Measurements from ENCODE around the gene CTNNA3.
"Not testable (repeated sequence)": the region's sequence is repeated elsewhere in the genome, so short reads cannot be mapped to it uniquely, and the experiment has no call there.

Gene CTNNA3

GRCh38 chr10:67602268-67602950 lies 93.6 kb downstream of the CTNNA3 start:
- DNase-seq (ENCODE audit: low read depth in 2 of 2): peak; percentile 94

GRCh38 chr10:67599597-67599996 lies 96.4 kb downstream of the CTNNA3 start:
- DNase-seq (ENCODE audit: low read depth in 2 of 2): no peak

GRCh38 chr10:67596641-67597040 lies 99.4 kb downstream of the CTNNA3 start:
- DNase-seq (ENCODE audit: low read depth in 2 of 2): no peak

- DNase-seq (ENCODE audit: low read depth in 2 of 2): no peak
Observed at GRCh38 chr10:67587771-67588170, 108.2 kb downstream of the CTNNA3 start.

- DNase-seq (ENCODE audit: low read depth in 2 of 2): no peak
Observed at GRCh38 chr10:67575532-67575931, 120.5 kb downstream of the CTNNA3 start.

- DNase-seq (ENCODE audit: low read depth in 2 of 2): no peak
Observed at GRCh38 chr10:67573484-67573883, 122.5 kb downstream of the CTNNA3 start.

- no peak for DNase-seq (ENCODE audit: low read depth in 2 of 2)
Observed at GRCh38 chr10:67571503-67571902, 124.5 kb downstream of the CTNNA3 start.

GRCh38 chr10:67558311-67558710 lies 137.7 kb downstream of the CTNNA3 start:
- DNase-seq (ENCODE audit: low read depth in 2 of 2): not testable (repeated sequence)

- no peak for DNase-seq (ENCODE audit: low read depth in 2 of 2)
Observed at GRCh38 chr10:67553254-67553653, 142.7 kb downstream of the CTNNA3 start.

GRCh38 chr10:67550838-67551402 lies 145.1 kb downstream of the CTNNA3 start:
- DNase-seq (ENCODE audit: low read depth in 2 of 2): no peak

- no peak for DNase-seq (ENCODE audit: low read depth in 2 of 2)
Observed at GRCh38 chr10:67550046-67550445, 145.9 kb downstream of the CTNNA3 start.

- no peak for DNase-seq (ENCODE audit: low read depth in 2 of 2)
Observed at GRCh38 chr10:67549390-67549789, 146.6 kb downstream of the CTNNA3 start.

GRCh38 chr10:67541411-67541810 lies 154.6 kb downstream of the CTNNA3 start:
- no peak for DNase-seq (ENCODE audit: low read depth in 2 of 2)

GRCh38 chr10:67539312-67539711 lies 156.7 kb downstream of the CTNNA3 start:
- no peak for DNase-seq (ENCODE audit: low read depth in 2 of 2)

GRCh38 chr10:67537906-67538305 lies 158.1 kb downstream of the CTNNA3 start:
- no peak for DNase-seq (ENCODE audit: low read depth in 2 of 2)

GRCh38 chr10:67533376-67533775 lies 162.6 kb downstream of the CTNNA3 start:
- no peak for DNase-seq (ENCODE audit: low read depth in 2 of 2)

GRCh38 chr10:67530990-67531389 lies 165.0 kb downstream of the CTNNA3 start:
- DNase-seq (ENCODE audit: low read depth in 2 of 2): not testable (repeated sequence)

- no peak for DNase-seq (ENCODE audit: low read depth in 2 of 2)
Observed at GRCh38 chr10:67527351-67527750, 168.6 kb downstream of the CTNNA3 start.

- no peak for DNase-seq (ENCODE audit: low read depth in 2 of 2)
Observed at GRCh38 chr10:67521546-67521945, 174.4 kb downstream of the CTNNA3 start.

- peak; percentile 20 for DNase-seq (ENCODE audit: low read depth in 2 of 2)
Observed at GRCh38 chr10:67520924-67521520, 175.0 kb downstream of the CTNNA3 start.

GRCh38 chr10:67519434-67519833 lies 176.6 kb downstream of the CTNNA3 start:
- no peak for DNase-seq (ENCODE audit: low read depth in 2 of 2)

- no peak for DNase-seq (ENCODE audit: low read depth in 2 of 2)
Observed at GRCh38 chr10:67518756-67519155, 177.2 kb downstream of the CTNNA3 start.

GRCh38 chr10:67518043-67518442 lies 178.0 kb downstream of the CTNNA3 start:
- DNase-seq (ENCODE audit: low read depth in 2 of 2): no peak

All from fibroblast of skin of left quadriceps (primary cell).